ENCODE measurements around the gene NKD1.

GRCh38 chr16:50688083-50688482, 139.9 kb downstream of the NKD1 start:
- TF ChIP-seq CTCF (IDR thresholded peaks at IDR 0.05) (no peak), POLR2A (IDR thresholded peaks at IDR 0.05) (no peak)

Measured in uterus (tissue), 2 donors.